ENCODE data around the gene PTPRD.

PTPRD gene

GRCh38 chr9:9231946-9232345 is 1380.9 kb downstream of the PTPRD start:
- no peak for DNase-seq

GRCh38 chr9:9229269-9229668 is 1383.5 kb downstream of the PTPRD start:
- DNase-seq = no peak

- no peak for DNase-seq
Observed at GRCh38 chr9:9223175-9223574, 1389.6 kb downstream of the PTPRD start.

- no peak for DNase-seq
Observed at GRCh38 chr9:9222730-9223129, 1390.1 kb downstream of the PTPRD start.

GRCh38 chr9:9216934-9217333 is 1395.9 kb downstream of the PTPRD start:
- no peak for DNase-seq

- no peak for DNase-seq
Observed at GRCh38 chr9:9215050-9215449, 1397.8 kb downstream of the PTPRD start.

- DNase-seq = no peak
Observed at GRCh38 chr9:9214066-9214465, 1398.7 kb downstream of the PTPRD start.

- DNase-seq = no peak
Observed at GRCh38 chr9:9212963-9213362, 1399.8 kb downstream of the PTPRD start.

- DNase-seq = no peak
Observed at GRCh38 chr9:9202276-9202675, 1410.5 kb downstream of the PTPRD start.

GRCh38 chr9:9186086-9186485 is 1426.7 kb downstream of the PTPRD start:
- DNase-seq = no peak

- DNase-seq = no peak
Observed at GRCh38 chr9:9182431-9182830, 1430.4 kb downstream of the PTPRD start.

- no peak for DNase-seq
Observed at GRCh38 chr9:9177081-9177480, 1435.7 kb downstream of the PTPRD start.

- no peak for DNase-seq
Observed at GRCh38 chr9:9174358-9174757, 1438.4 kb downstream of the PTPRD start.

GRCh38 chr9:9173264-9173663 is 1439.5 kb downstream of the PTPRD start:
- no peak for DNase-seq

- no peak for DNase-seq
Observed at GRCh38 chr9:9170439-9171134, 1442.2 kb downstream of the PTPRD start.

- DNase-seq = no peak
Observed at GRCh38 chr9:9142001-9142400, 1470.8 kb downstream of the PTPRD start.

- no peak for DNase-seq
Observed at GRCh38 chr9:9133526-9133925, 1479.3 kb downstream of the PTPRD start.

GRCh38 chr9:9124616-9125015 is 1488.2 kb downstream of the PTPRD start:
- no peak for DNase-seq

GRCh38 chr9:9122230-9122875 is 1490.4 kb downstream of the PTPRD start:
- DNase-seq = no peak

GRCh38 chr9:9117866-9118265 is 1494.9 kb downstream of the PTPRD start:
- DNase-seq = no peak

GRCh38 chr9:9112001-9112720 is 1500.6 kb downstream of the PTPRD start:
- DNase-seq = no peak

- DNase-seq = no peak
Observed at GRCh38 chr9:9108641-9109040, 1504.2 kb downstream of the PTPRD start.

GRCh38 chr9:9102295-9102694 is 1510.5 kb downstream of the PTPRD start:
- DNase-seq = no peak

GRCh38 chr9:9100070-9100469 is 1512.7 kb downstream of the PTPRD start:
- no peak for DNase-seq
